ENCODE data around the gene USP9Y.

Gene USP9Y

GRCh38 chrY:12744091-12744490 lies 43.1 kb downstream of the USP9Y start:
- H3K9me3 Mint-ChIP-seq = no peaks in the 10 kb centered on the region

GRCh38 chrY:12749293-12749692 lies 48.3 kb downstream of the USP9Y start:
- TF ChIP-seq CTCF (IDR thresholded peaks at IDR 0.05) = no peak
- DNase-seq = no peak
- Mint-ChIP-seq H3K27ac (no peak overlapping the region), H3K9me3 (no peaks in the 10 kb centered on the region), H3K36me3 (ENCODE audit: low read depth) (no peaks in the 10 kb centered on the region), H3K27me3 (ENCODE audit: low read depth, poor library complexity) (no peaks in the 10 kb centered on the region), H3K4me1 (no peaks in the 10 kb centered on the region), H3K4me3 (no peak overlapping the region)

More at GRCh38 chrY:12744091-12744490, 43.1 kb downstream of the USP9Y start:
- Mint-ChIP-seq H3K36me3 (ENCODE audit: low read depth) (no peaks in the 10 kb centered on the region), H3K27me3 (ENCODE audit: low read depth, poor library complexity) (no peaks in the 10 kb centered on the region), H3K4me3 (no peak overlapping the region), H3K27ac (no peak overlapping the region), H3K4me1 (no peaks in the 10 kb centered on the region)
- DNase-seq = no peak
- no peak for TF ChIP-seq CTCF (IDR thresholded peaks at IDR 0.05)

- H3K27me3 Mint-ChIP-seq (ENCODE audit: low read depth, poor library complexity) = no peaks in the 10 kb centered on the region
- no peaks in the 10 kb centered on the region for H3K36me3 Mint-ChIP-seq (ENCODE audit: low read depth)
- TF ChIP-seq CTCF (IDR thresholded peaks at IDR 0.05) = no peak
- H3K9me3 Mint-ChIP-seq = no peaks in the 10 kb centered on the region
- no peak for DNase-seq
- no peaks in the 10 kb centered on the region for H3K4me1 Mint-ChIP-seq
- H3K27ac Mint-ChIP-seq = no peak overlapping the region
- no peak overlapping the region for H3K4me3 Mint-ChIP-seq
Observed at GRCh38 chrY:12752856-12753255, 51.8 kb downstream of the USP9Y start.

- TF ChIP-seq CTCF (IDR thresholded peaks at IDR 0.05) = no peak
- no peak overlapping the region for H3K27ac Mint-ChIP-seq
- H3K4me3 Mint-ChIP-seq = no peak overlapping the region
- no peaks in the 10 kb centered on the region for H3K27me3 Mint-ChIP-seq (ENCODE audit: low read depth, poor library complexity)
- H3K4me1 Mint-ChIP-seq = no peaks in the 10 kb centered on the region
- no peaks in the 10 kb centered on the region for H3K36me3 Mint-ChIP-seq (ENCODE audit: low read depth)
- DNase-seq = no peak
- no peaks in the 10 kb centered on the region for H3K9me3 Mint-ChIP-seq
Observed at GRCh38 chrY:12756021-12756420, 55.0 kb downstream of the USP9Y start.

GRCh38 chrY:12765976-12766375 lies 64.9 kb downstream of the USP9Y start:
- Mint-ChIP-seq H3K4me1 (no peaks in the 10 kb centered on the region), H3K36me3 (ENCODE audit: low read depth) (no peaks in the 10 kb centered on the region), H3K9me3 (no peaks in the 10 kb centered on the region), H3K27ac (no peak overlapping the region), H3K27me3 (ENCODE audit: low read depth, poor library complexity) (no peaks in the 10 kb centered on the region), H3K4me3 (no peak overlapping the region)
- no peak for TF ChIP-seq CTCF (IDR thresholded peaks at IDR 0.05)
- DNase-seq = no peak

GRCh38 chrY:12784521-12784920 lies 83.5 kb downstream of the USP9Y start:
- Mint-ChIP-seq H3K4me3 (no peak overlapping the region), H3K36me3 (ENCODE audit: low read depth) (no peaks in the 10 kb centered on the region), H3K4me1 (no peaks in the 10 kb centered on the region), H3K9me3 (no peaks in the 10 kb centered on the region), H3K27ac (no peak overlapping the region), H3K27me3 (ENCODE audit: low read depth, poor library complexity) (no peaks in the 10 kb centered on the region)
- TF ChIP-seq CTCF (IDR thresholded peaks at IDR 0.05) = no peak
- no peak for DNase-seq
